Lower leg skin (tissue), 4 donors: ENCODE results near the gene SCAANT1. TPM values are rescaled to one million over a fixed set of nuclear protein-coding genes. Genes with fewer than 3 reads are reported as not detected.

ENCODE experiments used
- DNase-seq, 2 donors: peaks; one replicate each; pipeline ENCODE4 v3.0.0-alpha.2; 2019; ENCODE audit warnings: low spot score in 2 of 2
- H3K4me3 ChIP-seq: fragments of 200-600 bp; sonication (generic); 2 replicates; pipeline ENCODE4 v1.5.1; 2017; ENCODE audit warnings: mild to moderate bottlenecking, low read depth; ENCODE audit not compliant: poor library complexity, severe bottlenecking
- POLR2A ChIP-seq, 2 donors: fragments of 450-650 bp; IDR thresholded peaks; one replicate each; pipeline ENCODE4 v1.6.1; 2016 to 2017; ENCODE audit warnings: antibody characterized with exemption in 2 of 2, mild to moderate bottlenecking in 1 of 2, moderate library complexity in 1 of 2
- WGBS, 2 donors: methylation state at CpG; one replicate each; pipeline ENCODE4 v1.1.5; 2018; 5-methylcytosine and 5-hydroxymethylcytosine counted together
- intact Hi-C: fragments of 100-400 bp; cut with DNase I; formaldehyde crosslinking; loops from one replicate; pipeline ENCODE4 v1.15.0; 2023; ENCODE audit warnings: low total_unique reads
- total RNA-seq, 4 donors: library from RNA; depleted of rRNA; stranded (reverse); fragments of >200 nt; gene quantifications; one replicate each; pipeline ENCODE4 v1.1.0, GENCODE V29; 2016
- TF ChIP-seq, protein P1 (sequence below), 3 donors: fragments of 450-650 bp; IDR thresholded peaks; one replicate each; pipeline ENCODE4 v1.5.1; 2016; ENCODE audit warnings: antibody characterized with exemption in 3 of 3, mild to moderate bottlenecking in 3 of 3, moderate library complexity in 2 of 3

Gene SCAANT1
- total RNA-seq, 4 donors from 2014 or later, result not detected

DNA sequence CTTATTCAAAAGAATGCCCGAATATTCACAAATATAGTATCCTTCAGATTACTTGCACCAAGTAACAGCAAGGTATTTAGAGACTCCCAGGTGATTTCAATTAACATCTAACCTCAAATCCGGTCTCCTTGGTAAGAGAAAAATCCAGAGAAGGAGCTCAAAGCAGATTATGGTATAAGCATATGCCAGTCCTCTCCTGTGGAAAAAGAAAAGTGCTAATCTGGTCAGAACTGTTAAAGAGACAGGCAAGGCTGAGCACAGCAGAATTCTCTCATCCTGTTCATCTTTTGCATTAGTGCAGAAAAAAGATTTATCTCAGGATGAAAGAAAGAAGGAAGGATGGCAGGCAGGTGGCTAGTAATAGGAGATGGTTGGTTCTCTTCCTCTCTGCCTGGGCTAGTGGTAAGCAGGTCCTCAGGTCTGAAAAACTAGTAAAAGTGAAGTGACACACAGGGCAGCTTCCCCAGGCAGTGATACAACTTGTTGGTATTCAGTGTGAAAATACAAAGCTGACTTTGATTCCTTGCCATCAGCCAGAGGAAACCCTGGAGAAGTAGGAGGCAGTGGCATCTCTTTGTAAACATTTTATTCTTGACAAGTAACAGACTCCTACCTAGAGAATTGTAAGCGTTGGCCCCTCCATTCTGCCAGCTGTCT is 34.3 kb downstream of the SCAANT1 start:
- intact Hi-C loops, result no loop called here
- 83 to 88% methylated on average over 3 of the region's 3 CpGs for WGBS, 2 donors
- no peak for TF ChIP-seq POLR2A (IDR thresholded peaks at IDR 0.05)
- TF ChIP-seq, protein P1, sequence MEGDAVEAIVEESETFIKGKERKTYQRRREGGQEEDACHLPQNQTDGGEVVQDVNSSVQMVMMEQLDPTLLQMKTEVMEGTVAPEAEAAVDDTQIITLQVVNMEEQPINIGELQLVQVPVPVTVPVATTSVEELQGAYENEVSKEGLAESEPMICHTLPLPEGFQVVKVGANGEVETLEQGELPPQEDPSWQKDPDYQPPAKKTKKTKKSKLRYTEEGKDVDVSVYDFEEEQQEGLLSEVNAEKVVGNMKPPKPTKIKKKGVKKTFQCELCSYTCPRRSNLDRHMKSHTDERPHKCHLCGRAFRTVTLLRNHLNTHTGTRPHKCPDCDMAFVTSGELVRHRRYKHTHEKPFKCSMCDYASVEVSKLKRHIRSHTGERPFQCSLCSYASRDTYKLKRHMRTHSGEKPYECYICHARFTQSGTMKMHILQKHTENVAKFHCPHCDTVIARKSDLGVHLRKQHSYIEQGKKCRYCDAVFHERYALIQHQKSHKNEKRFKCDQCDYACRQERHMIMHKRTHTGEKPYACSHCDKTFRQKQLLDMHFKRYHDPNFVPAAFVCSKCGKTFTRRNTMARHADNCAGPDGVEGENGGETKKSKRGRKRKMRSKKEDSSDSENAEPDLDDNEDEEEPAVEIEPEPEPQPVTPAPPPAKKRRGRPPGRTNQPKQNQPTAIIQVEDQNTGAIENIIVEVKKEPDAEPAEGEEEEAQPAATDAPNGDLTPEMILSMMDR (IDR thresholded peaks at IDR 0.05), result no peak
- no peak for DNase-seq
- no peak overlapping the region for H3K4me3 ChIP-seq

DNA sequence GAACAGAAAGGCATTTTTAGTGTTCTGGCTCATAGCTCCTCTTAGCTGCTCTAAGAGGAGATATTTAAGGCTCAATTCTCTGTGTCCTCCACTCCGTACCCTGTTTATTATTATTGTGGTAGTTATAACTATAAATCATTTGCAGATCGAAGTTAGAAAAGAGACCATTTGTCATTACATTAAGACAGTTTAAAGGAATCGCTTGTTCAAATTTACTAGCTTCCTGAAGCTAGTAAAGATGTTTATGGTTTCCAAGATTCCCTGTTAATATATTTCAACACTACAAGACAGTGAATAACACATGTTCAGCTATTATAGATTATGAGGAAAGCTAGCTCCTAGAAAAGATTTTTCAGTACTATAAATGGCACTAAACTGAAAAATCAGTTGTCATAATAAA is 35.9 kb downstream of the SCAANT1 start:
- no peak for TF ChIP-seq POLR2A (IDR thresholded peaks at IDR 0.05)
- TF ChIP-seq, protein P1 (IDR thresholded peaks at IDR 0.05), result no peak
- intact Hi-C loops, result no loop called here
- 59 to 65% methylated on average over 3 of the region's 3 CpGs for WGBS, 2 donors
- no peak for DNase-seq
- no peak overlapping the region for H3K4me3 ChIP-seq

DNA sequence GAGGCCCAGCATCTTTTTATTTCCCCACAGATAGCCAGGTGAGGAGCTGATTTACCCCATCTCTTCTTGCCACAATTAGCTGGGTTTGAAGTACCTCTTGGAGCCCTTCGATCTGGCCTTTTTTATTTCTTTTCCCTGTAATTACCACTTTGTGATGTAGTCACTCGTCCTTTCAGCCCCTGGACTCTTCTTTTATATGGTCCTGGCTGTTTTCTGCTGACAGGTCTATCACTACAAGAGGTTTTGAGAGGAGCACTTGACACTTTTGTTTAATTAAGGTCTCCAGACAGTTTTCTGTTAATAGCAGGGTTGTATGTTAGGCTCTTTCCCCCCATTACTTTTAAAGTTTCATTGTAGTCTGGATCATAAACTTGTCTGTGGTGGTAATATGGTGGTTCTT is 36.7 kb downstream of the SCAANT1 start:
- DNase-seq, result no peak
- intact Hi-C loops, result no loop called here
- H3K4me3 ChIP-seq, result no peak overlapping the region
- TF ChIP-seq POLR2A (IDR thresholded peaks at IDR 0.05), result no peak
- TF ChIP-seq, protein P1 (IDR thresholded peaks at IDR 0.05), result no peak
- WGBS, 2 donors, result 89 to 94% methylated on average over 2 of the region's 2 CpGs

DNA sequence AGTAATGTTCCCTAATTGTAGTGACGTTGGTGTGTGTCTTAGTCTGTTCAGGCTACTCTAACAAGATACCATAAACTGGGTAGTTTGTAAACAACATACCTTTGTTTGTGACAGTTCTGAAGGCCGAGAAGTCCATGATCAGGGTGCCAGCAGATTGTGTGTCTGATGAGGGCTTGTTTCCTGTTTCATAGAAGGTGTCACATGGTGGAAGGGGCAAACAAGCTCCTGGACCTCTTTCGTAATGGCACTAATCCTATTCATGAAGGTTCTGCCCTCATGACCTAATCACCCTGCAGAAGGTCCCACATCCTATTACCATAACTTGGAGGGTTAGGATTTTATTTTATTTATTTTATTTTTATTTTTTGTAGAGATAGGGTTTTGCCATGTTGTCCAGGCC is 37.4 kb downstream of the SCAANT1 start:
- H3K4me3 ChIP-seq, result no peak overlapping the region
- no peak for DNase-seq
- intact Hi-C loops, result no loop called here
- TF ChIP-seq, protein P1 (IDR thresholded peaks at IDR 0.05), result no peak
- TF ChIP-seq POLR2A (IDR thresholded peaks at IDR 0.05), result no peak
- 88 to 93% methylated on average over 3 of the region's 3 CpGs for WGBS, 2 donors

DNA sequence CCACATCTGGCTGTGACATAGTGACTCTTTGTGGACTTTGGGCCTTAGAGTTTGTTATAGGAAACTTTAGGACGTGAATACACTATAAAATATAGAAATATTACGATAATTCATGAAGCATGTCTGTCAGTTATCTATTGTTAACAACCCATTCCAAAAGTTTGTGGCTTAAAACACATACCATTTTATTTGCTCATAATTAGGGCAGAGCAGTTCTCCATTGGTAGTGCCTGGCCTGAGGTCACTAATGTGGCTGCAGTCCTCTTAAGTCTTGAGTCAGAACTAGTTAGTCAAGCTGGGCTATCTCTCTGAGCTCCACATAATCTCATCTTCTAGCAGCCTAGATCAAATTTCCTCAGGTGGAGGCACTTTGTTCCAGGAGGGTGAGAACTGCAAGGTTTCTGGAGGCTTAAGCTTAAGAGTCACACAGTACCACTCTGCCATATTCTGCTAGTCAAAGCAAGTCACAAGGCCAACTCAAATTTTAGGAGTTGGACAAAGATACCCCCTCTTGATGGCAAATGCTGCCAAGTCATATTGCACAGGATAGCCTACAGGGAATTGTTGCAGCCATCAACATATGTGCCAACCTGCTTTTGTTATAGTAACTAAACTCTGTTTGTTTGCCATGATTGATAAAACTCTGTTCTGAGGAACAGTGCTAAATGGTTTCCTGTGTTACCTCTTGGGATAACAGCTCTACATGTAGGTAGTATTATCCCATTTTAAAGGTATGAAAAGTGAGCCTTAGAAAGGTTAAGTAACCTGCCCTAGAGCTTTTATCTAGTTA is 39.9 kb downstream of the SCAANT1 start:
- TF ChIP-seq, protein P1 (IDR thresholded peaks at IDR 0.05), result no peak
- no peak for TF ChIP-seq POLR2A (IDR thresholded peaks at IDR 0.05)
- DNase-seq, result no peak
- H3K4me3 ChIP-seq, result no peak overlapping the region
- intact Hi-C loops, result no loop called here
- WGBS, 2 donors, result 84 to 92% methylated on average over 2 of the region's 2 CpGs
